ENCODE measurements around the gene USP14. TPM values are rescaled to one million over a fixed set of nuclear protein-coding genes. Genes with fewer than 3 reads are reported as not detected.

Gene USP14
- total RNA-seq, result 44.5 TPM

DNA sequence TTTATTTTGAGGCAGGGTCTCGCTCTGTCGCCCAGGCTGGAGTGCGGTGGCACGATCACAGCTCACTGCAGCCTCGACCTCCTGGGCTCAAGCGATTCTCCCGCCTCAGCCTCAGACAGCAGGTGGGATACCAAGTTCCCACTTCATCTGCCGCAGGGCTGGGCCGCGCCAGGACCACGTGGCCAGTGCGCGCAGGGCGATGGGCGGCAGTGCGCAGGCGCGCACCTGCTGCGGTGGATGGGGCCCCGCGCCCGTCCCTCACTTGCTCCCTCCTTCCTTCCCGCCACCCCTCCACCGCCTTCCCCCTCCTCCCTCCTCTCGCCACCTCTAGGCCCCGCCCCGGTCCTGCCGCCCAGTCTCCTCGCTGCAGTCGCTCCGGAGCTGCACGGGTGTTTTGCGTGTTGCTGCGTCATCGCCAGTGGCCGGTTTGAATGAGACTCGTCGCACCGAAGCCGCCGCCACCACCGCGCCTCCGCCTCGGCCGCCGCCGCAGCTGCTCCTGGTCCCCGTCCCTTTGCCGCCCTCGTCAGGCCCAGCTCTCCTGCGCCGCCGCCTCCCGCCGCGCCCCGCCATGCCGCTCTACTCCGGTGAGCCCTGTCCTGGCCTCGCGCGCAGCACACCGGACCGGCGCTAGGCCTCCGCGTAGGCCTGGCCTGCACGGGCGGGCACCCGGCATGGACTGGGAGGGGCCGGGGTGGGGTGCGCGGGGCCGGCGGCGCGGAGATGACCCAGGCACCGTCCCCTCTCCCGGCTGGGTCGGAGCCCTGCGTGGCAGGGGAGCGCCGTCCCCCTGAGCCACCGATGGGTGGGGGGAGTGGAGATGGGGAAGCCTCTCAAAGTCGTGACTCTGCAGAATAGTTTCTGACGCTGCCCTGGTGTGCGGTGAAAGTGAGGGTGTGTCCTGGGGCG lies at the start of gene USP14:
TSS of gene USP14 (plus strand) at position 430 of the 909 bp plus-strand sequence. CDS start at position 572, 142 bp downstream.

Small RNAs within 50 kb of the gene (small RNA-seq; reads per million reads assigned to genes)
- not detected for gene MIR8078

Other genes starting within 250 kb of the USP14 start
- gene TUBB8B, start 108.9 kb upstream of the USP14 start, total RNA-seq, result 0.69 TPM
- gene THOC1, start 109.5 kb downstream of the USP14 start, total RNA-seq, result 97.8 TPM